Loucy (cell line): ENCODE data around the gene EPB41L1.

Experiments used
- CTCF ChIP-seq: fragments of 200-600 bp; sonication (generic); conservative IDR thresholded peaks from 2 replicates; pipeline ENCODE4 v1.5.1; 2014; ENCODE audit warnings: mild to moderate bottlenecking, antibody characterized with exemption, low read length
- EZH2phosphoT487 ChIP-seq: fragments of 200-600 bp; IDR thresholded peaks from 2 replicates; pipeline ENCODE4 v1.6.1; 2018; ENCODE audit warnings: antibody characterized with exemption, mild to moderate bottlenecking, moderate library complexity, borderline replicate concordance

GRCh38 chr20:36175475-36175995 lies 21.0 kb downstream of the EPB41L1 start:
- TF ChIP-seq CTCF (no peak), EZH2phosphoT487 (no peak)
